ENCODE data around the gene TDRD12.

- TF ChIP-seq SIN3A (IDR thresholded peaks at IDR 0.05; ENCODE audit: borderline replicate concordance, insufficient read depth, low read depth, low read length) (no peak), CTCF (IDR thresholded peaks at IDR 0.05) (no peak), POLR2AphosphoS5 (IDR thresholded peaks at IDR 0.05; ENCODE audit: low read depth, low read length) (no peak), TCF7L2 (IDR thresholded peaks at IDR 0.05; ENCODE audit: low read depth, low read length) (no peak)
Observed at GRCh38 chr19:32843716-32844245, 124.2 kb downstream of the TDRD12 start.

All from Panc1 (cell line).